SK-N-SH (cell line): Measurements from ENCODE around the gene SIK2. TPM values are rescaled to one million over a fixed set of nuclear protein-coding genes. Genes with fewer than 3 reads are reported as not detected.

Experiments used
- CTCF ChIA-PET: fragments of 300-600, 350-600 bp; formaldehyde crosslinking; extraction: SDS; loops from one replicate; lab custom pipeline; 2021; lab: Yijun Ruan, JAX
- POLR2A ChIA-PET: fragments of 350-600 bp; sonication (Branson Sonifier 250); formaldehyde crosslinking; extraction: SDS; loops from one replicate; lab custom pipeline; 2020; ENCODE audit warnings: antibody characterized with exemption, inconsistent platforms; lab: Yijun Ruan, JAX
- DNase-seq: peaks from one replicate; pipeline ENCODE4 v3.0.0; 2012
- H2AFZ ChIP-seq: fragments of 200-600 bp; sonication (generic); 2 replicates; pipeline ENCODE4 v1.8.1; 2016; ENCODE audit warnings: antibody characterized with exemption, mild to moderate bottlenecking, low read depth
- H3F3A ChIP-seq: fragments of 200-600 bp; sonication (generic); replicated peaks from 2 replicates; pipeline ENCODE3; 2016; ENCODE audit warnings: antibody characterized with exemption, mild to moderate bottlenecking; ENCODE audit not compliant: insufficient read depth
- H3K27ac ChIP-seq, 2 experiments: fragments of 200-500 bp in 1 of 2; fragments of 200-600 bp in 1 of 2; sonication (Bioruptor generic) in 1 of 2; sonication (generic), shearing (Covaris generic) in 1 of 2; 2 replicates each; pipeline versions ENCODE4 v1.5.1 to v1.6.1; 2014 to 2016; ENCODE audit warnings: low read depth in 2 of 2, inconsistent platforms in 1 of 2, low read length in 1 of 2, mild to moderate bottlenecking in 1 of 2, mixed read lengths in 1 of 2
- H3K27me3 ChIP-seq: fragments of 200-600 bp; sonication (generic), shearing (Covaris generic); 2 replicates; pipeline ENCODE4 v1.6.1; 2016; ENCODE audit warnings: mixed run types; ENCODE audit not compliant: insufficient read depth
- H3K36me3 ChIP-seq, 2 experiments: fragments of 200-500 bp in 1 of 2; fragments of 200-600 bp in 1 of 2; sonication (Bioruptor generic) in 1 of 2; sonication (generic) in 1 of 2; replicated peaks in 1 of 2; 2 replicates each; pipeline versions ENCODE3 to v1.5.1; 2014 to 2016; ENCODE audit warnings: low read length in 1 of 2, mild to moderate bottlenecking in 1 of 2; ENCODE audit not compliant: insufficient read depth in 2 of 2, control insufficient read depth in 1 of 2
- H3K4me1 ChIP-seq, 2 experiments: fragments of 200-500 bp in 1 of 2; fragments of 200-600 bp in 1 of 2; sonication (Bioruptor generic) in 1 of 2; sonication (generic), shearing (Covaris generic) in 1 of 2; 2 replicates each; pipeline versions ENCODE4 v1.5.1 to v1.6.1; 2014 to 2016; ENCODE audit warnings: low read depth in 1 of 2, low read length in 1 of 2, mixed run types in 1 of 2; ENCODE audit not compliant: insufficient read depth in 2 of 2, control insufficient read depth in 1 of 2
- H3K4me2 ChIP-seq: fragments of 200-600 bp; sonication (generic), shearing (Covaris generic); 2 replicates; pipeline ENCODE4 v1.6.1; 2017; ENCODE audit warnings: mixed run types
- H3K4me3 ChIP-seq, 2 experiments: fragments of 200-500 bp in 1 of 2; fragments of 200-600 bp in 1 of 2; sonication (Bioruptor generic) in 1 of 2; sonication (generic), shearing (Covaris generic) in 1 of 2; 2 replicates each; pipeline versions ENCODE4 v1.5.1 to v1.8.1; 2014 to 2016; ENCODE audit warnings: low read depth in 2 of 2, inconsistent platforms in 1 of 2, low read length in 1 of 2, mild to moderate bottlenecking in 1 of 2, mixed read lengths in 1 of 2, moderate library complexity in 1 of 2
- H3K79me2 ChIP-seq: fragments of 200-600 bp; sonication (generic); 2 replicates; pipeline ENCODE4 v1.8.1; 2017; ENCODE audit warnings: mild to moderate bottlenecking; ENCODE audit not compliant: insufficient read depth
- H3K9ac ChIP-seq: fragments of 200-600 bp; sonication (generic); 2 replicates; pipeline ENCODE4 v1.6.1; 2017; ENCODE audit warnings: mixed run types
- H3K9me2 ChIP-seq: fragments of 200-600 bp; sonication (generic); 2 replicates; pipeline ENCODE4 v1.6.1; 2017; ENCODE audit warnings: mixed run types
- H3K9me3 ChIP-seq: fragments of 200-600 bp; sonication (generic); 2 replicates; pipeline ENCODE4 v1.6.1; 2017; ENCODE audit warnings: mixed run types, mild to moderate bottlenecking, moderate library complexity
- H4K20me1 ChIP-seq: fragments of 200-600 bp; sonication (generic); 2 replicates; pipeline ENCODE4 v1.6.1; 2017; ENCODE audit warnings: mild to moderate bottlenecking, mixed run types; ENCODE audit not compliant: insufficient read depth
- CHD2 ChIP-seq: fragments of 150-350 bp; IDR thresholded peaks from 2 replicates; pipeline ENCODE4 v1.6.1; 2018; ENCODE audit warnings: low read length; ENCODE audit not compliant: partially characterized antibody
- FOSL2 ChIP-seq: IDR thresholded peaks from 2 replicates; pipeline ENCODE4 v1.4.0; 2012; ENCODE audit warnings: low read depth, mild to moderate bottlenecking, moderate library complexity, borderline replicate concordance
- MXI1 ChIP-seq: IDR thresholded peaks from 2 replicates; pipeline ENCODE4 v1.6.1; 2012; ENCODE audit warnings: mild to moderate bottlenecking, low read depth, low read length, improper control_type of control experiment
- RFX5 ChIP-seq: IDR thresholded peaks from 2 replicates; pipeline ENCODE4 v1.6.1; 2012; ENCODE audit warnings: mild to moderate bottlenecking, improper control_type of control experiment, low read length
- TAF1 ChIP-seq: IDR thresholded peaks from 2 replicates; pipeline ENCODE4 v1.6.1; 2012; ENCODE audit warnings: low read depth, mild to moderate bottlenecking, low read length, moderate library complexity, borderline replicate concordance
- WGBS: methylation state at CpG from one replicate; pipeline ENCODE4 v1.1.6; 2017; ENCODE audit warnings: low lambda C conversion rate; 5-methylcytosine and 5-hydroxymethylcytosine counted together
- polyA plus RNA-seq, 3 experiments: library from polyadenylated mRNA; depleted of rRNA; stranded (reverse); fragments of >200 nt; gene quantifications; 2 replicates each; pipeline ENCODE4 v1.2.3, GENCODE V29; 2012
- TF ChIP-seq, protein P1 (sequence below): IDR thresholded peaks from 2 replicates; pipeline ENCODE4 v1.4.0; 2012; ENCODE audit warnings: low read depth, borderline replicate concordance
- TF ChIP-seq, protein P2 (sequence below): fragments of 150-350 bp; IDR thresholded peaks from 2 replicates; pipeline ENCODE4 v1.6.1; 2016; ENCODE audit warnings: mild to moderate bottlenecking, low read depth, low read length
- TF ChIP-seq, protein P3 (sequence below): IDR thresholded peaks from 2 replicates; pipeline ENCODE4; 2012

The SIK2 gene
- polyA plus RNA-seq, 1 of the 3 experiments (the other 2 are of a cell fraction), result 8.9 TPM

DNA sequence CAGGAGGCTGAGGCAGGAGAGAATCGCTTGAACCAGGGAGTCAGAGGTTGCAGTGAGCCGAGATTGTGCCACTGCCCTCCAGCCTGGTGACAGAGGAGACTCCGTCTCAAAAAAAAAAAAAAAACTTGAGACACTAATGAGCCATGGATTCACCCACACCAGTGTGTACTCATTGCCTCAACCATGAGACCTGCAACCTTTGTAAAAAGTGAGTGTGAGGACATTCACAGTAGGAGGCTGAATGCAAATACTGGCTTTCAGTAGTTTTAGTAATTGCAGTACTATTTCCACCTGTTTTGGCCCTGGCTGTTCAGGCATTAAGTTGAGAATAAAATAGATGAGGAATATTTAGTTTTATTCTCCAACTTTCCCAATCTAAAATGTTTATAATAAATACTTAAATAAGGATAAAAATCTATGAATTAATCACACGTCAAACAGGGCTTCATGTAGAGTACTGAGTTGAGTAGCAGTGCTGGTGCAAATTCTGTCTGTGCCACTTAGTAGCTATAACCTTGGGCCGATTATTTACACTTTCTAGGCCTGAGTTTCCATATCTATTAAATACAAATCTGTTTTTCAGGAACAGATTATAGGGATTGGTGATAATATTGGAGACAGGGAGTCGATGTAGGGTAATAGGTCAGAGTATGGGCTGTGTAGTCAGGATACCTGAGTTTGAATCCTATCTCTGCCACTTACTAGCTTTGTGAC lies 91.1 kb downstream of the SIK2 start:
- CTCF ChIA-PET, result interaction anchor here (0.9 kb wide), 1 partner anchor 17 kb away, joined by 3 read pairs; no protein-coding TSS in a partner anchor
- peaks cover 14% of the 10 kb centered on the region for H3F3A ChIP-seq
- no peak for DNase-seq
- no peak overlapping the region for H3K4me2 ChIP-seq
- H3K79me2 ChIP-seq, result peaks cover 2% of the 10 kb centered on the region; the same call in 1 of the 2 replicates
- H2AFZ ChIP-seq, result no peak overlapping the region
- no peak overlapping the region for H3K9ac ChIP-seq
- H3K4me1 ChIP-seq, result no peaks in the 10 kb centered on the region; a peak in 1 of 4 replicates
- H4K20me1 ChIP-seq, result no peaks in the 10 kb centered on the region; the same call in 1 of the 2 replicates
- no peaks in the 10 kb centered on the region for H3K27me3 ChIP-seq
- no peak for TF ChIP-seq CHD2
- TF ChIP-seq, protein P1, sequence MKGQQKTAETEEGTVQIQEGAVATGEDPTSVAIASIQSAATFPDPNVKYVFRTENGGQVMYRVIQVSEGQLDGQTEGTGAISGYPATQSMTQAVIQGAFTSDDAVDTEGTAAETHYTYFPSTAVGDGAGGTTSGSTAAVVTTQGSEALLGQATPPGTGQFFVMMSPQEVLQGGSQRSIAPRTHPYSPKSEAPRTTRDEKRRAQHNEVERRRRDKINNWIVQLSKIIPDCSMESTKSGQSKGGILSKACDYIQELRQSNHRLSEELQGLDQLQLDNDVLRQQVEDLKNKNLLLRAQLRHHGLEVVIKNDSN, result no peak
- TF ChIP-seq RFX5, result no peak
- no peak for TF ChIP-seq FOSL2
- no peak for TF ChIP-seq MXI1
- TF ChIP-seq TAF1, result no peak
- peaks cover 8 to 24% of the 10 kb centered on the region in 2 experiments for H3K36me3 ChIP-seq
- 97% methylated on average over 6 of the region's 6 CpGs for WGBS
- H3K9me3 ChIP-seq, result no peaks in the 10 kb centered on the region
- POLR2A ChIA-PET, result no interaction called here
- no peaks in the 10 kb centered on the region for H3K9me2 ChIP-seq
- no peak overlapping the region for H3K4me3 ChIP-seq
- no peak overlapping the region for H3K27ac ChIP-seq

DNA sequence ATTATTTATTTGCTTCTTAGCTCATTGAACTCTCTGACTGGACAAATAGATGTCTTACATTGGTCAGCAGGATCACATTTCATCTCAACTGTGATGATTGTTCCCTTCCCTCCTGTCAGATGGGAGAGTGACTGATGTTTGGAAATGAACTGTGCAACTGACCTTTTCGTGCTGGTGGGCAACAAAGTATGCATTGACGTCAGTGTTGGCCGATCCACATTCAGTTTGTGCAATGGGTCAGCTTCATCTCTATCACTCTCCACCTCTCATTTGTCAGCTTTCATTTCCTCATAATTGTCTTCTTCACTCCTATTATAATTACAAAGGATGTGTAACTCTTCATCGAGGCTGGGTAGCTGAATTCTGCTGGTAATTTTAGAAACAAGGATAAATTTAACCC lies 92.6 kb downstream of the SIK2 start:
- TF ChIP-seq, protein P2, sequence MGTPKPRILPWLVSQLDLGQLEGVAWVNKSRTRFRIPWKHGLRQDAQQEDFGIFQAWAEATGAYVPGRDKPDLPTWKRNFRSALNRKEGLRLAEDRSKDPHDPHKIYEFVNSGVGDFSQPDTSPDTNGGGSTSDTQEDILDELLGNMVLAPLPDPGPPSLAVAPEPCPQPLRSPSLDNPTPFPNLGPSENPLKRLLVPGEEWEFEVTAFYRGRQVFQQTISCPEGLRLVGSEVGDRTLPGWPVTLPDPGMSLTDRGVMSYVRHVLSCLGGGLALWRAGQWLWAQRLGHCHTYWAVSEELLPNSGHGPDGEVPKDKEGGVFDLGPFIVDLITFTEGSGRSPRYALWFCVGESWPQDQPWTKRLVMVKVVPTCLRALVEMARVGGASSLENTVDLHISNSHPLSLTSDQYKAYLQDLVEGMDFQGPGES, result no peak
- TF ChIP-seq, protein P3, sequence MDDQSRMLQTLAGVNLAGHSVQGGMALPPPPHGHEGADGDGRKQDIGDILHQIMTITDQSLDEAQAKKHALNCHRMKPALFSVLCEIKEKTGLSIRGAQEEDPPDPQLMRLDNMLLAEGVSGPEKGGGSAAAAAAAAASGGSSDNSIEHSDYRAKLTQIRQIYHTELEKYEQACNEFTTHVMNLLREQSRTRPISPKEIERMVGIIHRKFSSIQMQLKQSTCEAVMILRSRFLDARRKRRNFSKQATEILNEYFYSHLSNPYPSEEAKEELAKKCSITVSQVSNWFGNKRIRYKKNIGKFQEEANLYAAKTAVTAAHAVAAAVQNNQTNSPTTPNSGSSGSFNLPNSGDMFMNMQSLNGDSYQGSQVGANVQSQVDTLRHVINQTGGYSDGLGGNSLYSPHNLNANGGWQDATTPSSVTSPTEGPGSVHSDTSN, result 0 out of 2 replicates have a peak, but pooled peaks have one; percentile 27
- Histone ChIP-seq H3K4me2 (no peak overlapping the region), H3K4me3 (no peak overlapping the region), H3K27ac (no peak overlapping the region), H4K20me1 (no peaks in the 10 kb centered on the region; the same call in 1 of the 2 replicates), H2AFZ (no peak overlapping the region), H3K27me3 (no peaks in the 10 kb centered on the region), H3K79me2 (peaks cover 4% of the 10 kb centered on the region; the same call in 1 of the 2 replicates), H3K9me2 (no peaks in the 10 kb centered on the region), H3K36me3 (peaks cover 2 to 12% of the 10 kb centered on the region in 2 experiments), H3K9me3 (no peaks in the 10 kb centered on the region), H3F3A (peaks cover 8% of the 10 kb centered on the region), H3K9ac (no peak overlapping the region), H3K4me1 (no peaks in the 10 kb centered on the region; a peak in 1 of 4 replicates)
- DNase-seq, result no peak
- WGBS, result 80% methylated on average over 4 of the region's 4 CpGs
- POLR2A ChIA-PET, result no interaction called here
- CTCF ChIA-PET, result interaction anchor here (0.9 to 1.2 kb wide), 3 partner anchors 17 to 90 kb away, joined by 3 to 4 read pairs (median 4); no protein-coding TSS in a partner anchor
